HG03064 (cell line): Measurements from ENCODE around the gene RGMA.
"Not testable (repeated sequence)": the region's sequence is repeated elsewhere in the genome, so short reads cannot be mapped to it uniquely, and the experiment has no call there.

Source experiments
- ATAC-seq: cut with Tn5 transposase; IDR thresholded peaks from one replicate; pipeline ENCODE4 v1.9.1; 2021; ENCODE audit warnings: low read depth; ENCODE audit not compliant: unreplicated experiment

RGMA gene

DNA sequence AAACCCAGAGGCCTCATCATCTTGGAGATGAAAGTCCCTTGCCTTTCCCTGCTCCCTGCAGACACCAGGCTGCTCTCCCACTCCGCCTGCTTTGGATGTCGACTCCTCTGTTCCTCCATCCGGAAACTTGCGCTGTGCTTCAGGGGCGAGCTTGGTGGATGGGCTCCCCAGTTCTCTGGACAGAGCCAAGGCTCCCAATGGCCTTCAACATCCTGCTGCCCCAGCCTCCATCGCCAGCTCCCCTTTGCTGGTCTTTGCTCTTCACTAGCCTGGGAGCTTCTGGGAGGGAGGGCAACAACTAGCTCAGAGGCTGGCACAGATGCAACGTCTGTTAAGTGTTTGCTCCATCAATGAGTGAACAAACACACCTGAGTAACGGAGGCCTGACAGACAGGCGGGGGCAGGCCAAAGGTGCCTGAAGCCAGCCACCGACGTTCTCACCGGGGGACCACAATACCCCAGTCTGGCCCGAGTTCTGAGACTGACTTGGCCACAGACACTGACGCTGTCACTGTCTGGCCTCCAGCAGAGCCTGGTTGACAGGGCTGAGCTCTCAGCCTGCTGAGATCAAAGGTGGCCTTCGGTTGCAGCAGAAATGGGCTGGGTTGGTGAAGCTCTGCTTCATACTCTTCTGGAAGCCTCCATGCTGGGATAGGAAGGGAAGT lies 39.0 kb downstream of the RGMA start:
- no peak for ATAC-seq

DNA sequence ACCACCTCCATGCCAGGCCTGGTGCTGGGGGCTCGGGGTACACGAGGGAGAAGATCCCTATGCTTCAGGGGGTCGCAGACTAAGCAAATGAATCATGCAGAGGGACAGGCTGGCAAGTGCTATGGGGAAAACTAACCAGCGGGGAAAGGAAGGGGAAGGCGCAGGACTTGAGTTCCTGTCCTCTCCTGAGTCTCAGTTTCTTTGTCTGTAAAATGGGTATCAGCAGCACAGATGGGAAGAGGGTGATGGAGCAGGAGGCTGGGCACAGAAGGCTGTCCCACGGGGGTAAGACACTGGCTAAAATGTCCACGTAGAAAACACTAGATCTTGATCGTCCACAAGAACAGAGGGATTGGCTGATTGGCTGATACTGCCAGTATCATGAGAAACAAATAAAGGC lies 39.8 kb downstream of the RGMA start:
- ATAC-seq = no peak

DNA sequence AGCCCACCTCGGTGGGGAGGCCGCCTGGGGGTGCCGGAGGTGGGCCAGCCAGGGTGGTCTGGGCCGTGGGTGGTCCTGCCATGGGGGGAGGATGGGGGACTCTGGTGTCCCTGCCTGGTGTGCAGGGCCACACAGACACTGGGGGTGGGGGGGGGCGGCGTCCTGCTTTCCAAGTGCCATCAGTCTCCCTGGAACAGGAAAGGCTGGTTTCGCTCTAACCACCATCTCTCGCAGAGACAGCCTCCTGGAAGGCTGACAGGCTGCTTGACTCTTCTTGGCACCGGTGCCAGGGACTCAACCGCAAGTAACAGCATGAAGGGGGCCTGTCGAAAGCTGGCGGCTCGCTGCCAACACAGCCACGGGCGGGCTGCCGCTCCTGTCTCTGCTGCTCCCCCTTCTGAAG lies 40.3 kb downstream of the RGMA start:
- no peak for ATAC-seq

DNA sequence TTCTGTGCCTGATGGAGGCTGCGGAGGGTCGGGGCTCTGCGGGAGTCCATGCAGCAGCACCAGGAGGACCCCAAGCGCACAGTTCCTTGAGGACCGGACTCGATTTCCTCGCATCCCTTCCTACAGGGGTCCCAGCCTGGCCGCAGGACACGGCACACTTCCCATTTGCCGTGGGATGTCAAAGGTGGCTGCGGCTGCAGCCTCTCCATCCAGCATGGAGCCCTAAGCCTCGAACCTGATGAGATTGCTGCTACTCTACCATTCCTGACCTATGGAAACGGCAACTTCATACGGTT lies 40.6 kb downstream of the RGMA start:
- no peak for ATAC-seq

DNA sequence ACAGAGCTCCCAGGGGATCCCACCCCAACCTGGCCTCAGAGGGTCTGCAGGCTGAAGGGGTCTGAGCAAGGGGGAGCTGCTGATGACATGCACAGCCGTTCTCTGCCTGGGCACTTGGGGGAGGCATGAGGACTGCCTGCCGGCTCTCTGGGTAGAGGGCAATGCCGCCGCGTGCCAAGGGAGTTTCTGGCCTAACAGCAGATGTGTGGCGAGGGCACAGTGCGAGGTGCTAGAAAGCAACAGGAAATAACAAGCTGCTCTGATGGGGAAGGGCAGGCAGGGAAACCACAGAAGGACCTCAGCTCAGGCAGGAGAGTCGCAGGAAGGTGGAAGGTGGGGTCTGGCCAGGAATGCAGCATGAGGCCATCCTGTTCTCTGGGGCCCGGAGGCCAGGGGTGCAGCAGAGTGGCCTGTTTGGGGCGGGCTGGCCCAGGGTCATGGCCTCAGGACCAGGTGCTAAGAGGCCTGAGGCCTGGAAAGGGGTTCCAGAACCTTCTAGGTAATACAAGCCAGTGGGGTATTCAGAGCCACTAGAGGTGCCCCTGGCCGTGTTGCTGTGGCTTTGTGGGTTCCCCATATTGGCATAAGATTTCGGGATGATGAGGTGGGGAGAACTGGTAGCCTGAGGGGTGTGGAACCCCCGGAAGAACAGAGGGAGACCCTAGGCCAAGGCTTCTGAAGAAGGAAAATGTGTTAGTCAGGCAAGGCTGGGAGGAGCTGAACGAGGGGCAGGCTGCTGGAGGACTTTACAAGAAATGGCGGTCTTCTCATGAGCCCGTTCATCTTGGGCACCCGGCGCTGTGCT lies 41.2 kb downstream of the RGMA start:
- ATAC-seq = no peak

DNA sequence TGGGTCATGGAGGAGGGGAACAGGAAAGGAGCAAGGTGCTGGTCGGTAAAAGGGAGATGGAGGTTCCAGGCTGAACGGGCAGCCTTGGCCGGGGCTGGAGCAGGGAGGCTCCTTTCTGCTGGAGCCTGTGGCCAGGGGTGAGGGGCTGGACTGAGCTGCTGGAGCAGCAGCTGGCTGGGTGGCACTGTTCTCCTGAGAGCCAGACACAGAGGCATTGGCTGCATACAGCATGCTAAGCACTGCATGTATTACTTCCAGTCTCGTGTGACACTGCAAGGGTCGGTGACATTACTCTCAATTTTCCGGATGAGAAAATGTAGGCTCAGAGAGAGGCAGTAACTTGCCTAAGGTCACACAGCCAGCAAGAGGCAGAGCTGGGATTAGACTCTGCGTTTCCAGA lies 42.3 kb downstream of the RGMA start:
- ATAC-seq = no peak

DNA sequence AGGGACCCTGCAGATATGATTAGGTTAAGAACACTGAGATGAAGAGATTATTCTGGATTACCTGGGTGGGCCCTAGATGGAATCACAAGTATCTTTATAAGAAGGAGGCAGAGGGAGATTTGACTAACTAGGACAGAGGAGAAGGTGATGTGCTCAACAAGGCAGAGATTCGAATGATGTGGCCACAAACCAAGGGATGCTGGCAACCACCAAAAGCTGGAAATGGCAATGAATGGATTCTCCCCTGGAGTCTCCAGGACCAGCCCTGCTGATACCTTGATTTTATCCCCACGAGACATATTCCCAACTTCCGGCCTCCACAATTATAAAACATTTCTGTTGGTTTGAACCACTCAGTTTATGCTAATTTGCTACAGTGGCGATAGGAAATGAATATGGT lies 42.9 kb downstream of the RGMA start:
- ATAC-seq = no peak

DNA sequence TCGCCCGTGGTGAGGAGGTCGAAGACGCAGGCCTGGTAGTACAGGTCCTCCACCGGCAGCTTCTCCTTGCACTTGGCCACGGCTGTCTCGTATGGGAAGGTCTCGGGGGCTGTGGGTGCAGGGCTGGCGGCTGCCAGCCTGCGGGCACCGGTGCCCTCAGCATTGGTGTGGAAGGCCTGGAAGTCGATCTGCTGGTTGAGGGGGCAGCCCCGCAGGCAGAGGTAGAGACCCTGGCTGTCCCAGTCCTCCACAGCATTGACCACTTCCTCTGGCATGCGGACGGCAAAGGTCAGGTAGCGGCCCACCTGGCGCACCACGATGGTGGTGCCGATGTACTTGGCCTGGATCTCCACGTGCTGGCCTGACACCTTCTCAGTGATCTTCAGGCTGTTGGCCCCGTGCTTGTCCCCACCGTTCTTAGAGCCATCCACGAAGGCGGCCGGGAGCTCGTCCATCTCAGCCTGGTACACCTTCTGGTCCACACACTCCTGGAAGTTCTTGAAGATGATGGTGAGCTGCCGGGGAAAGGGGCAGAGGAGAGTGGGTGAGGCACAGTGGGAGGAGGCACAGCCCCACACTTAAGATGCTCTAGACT lies 43.7 kb downstream of the RGMA start:
- no peak for ATAC-seq

DNA sequence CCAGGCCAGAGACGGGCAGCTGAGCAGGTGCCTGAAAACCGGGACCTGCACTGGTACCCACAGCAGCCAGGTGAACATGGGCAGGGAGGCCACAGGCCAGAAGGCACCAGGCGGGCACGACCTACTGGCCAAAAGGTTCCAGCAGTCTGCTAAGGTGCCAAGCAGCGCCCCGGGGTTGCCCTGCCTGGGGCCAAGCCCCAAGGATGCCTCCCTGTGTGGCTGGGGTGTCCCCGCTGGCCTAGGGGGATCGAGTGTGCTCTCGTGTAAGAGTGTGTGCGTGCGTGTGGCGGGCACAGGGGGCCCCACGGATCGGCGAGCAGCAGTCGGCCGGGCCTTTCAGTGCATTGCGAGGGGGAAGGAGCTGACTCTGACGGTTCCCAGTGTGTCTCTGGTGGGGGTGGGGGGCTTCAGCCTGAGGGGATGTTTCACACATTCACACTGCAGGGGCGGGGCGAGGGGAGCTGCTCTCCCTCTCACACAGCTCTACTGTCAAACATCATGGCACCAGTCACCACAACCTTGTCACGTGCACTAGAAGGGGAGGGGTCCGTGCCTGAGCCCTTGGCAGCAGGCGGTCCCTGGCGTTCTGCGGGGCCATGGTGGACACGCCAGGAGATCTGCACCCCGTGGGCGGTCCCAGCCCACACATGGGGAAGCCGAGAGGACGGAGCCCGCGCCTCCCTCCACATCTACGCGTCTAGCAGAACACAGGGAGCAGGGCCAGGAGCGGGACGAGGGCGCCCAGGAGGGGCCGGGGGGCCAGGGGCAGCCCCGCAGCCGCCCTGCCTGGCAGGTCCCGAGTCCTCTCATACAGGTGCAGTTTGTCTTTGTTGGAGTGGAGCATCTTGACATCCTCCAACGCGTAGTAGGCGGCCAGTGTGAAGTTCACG lies 44.5 kb downstream of the RGMA start:
- no peak for ATAC-seq

DNA sequence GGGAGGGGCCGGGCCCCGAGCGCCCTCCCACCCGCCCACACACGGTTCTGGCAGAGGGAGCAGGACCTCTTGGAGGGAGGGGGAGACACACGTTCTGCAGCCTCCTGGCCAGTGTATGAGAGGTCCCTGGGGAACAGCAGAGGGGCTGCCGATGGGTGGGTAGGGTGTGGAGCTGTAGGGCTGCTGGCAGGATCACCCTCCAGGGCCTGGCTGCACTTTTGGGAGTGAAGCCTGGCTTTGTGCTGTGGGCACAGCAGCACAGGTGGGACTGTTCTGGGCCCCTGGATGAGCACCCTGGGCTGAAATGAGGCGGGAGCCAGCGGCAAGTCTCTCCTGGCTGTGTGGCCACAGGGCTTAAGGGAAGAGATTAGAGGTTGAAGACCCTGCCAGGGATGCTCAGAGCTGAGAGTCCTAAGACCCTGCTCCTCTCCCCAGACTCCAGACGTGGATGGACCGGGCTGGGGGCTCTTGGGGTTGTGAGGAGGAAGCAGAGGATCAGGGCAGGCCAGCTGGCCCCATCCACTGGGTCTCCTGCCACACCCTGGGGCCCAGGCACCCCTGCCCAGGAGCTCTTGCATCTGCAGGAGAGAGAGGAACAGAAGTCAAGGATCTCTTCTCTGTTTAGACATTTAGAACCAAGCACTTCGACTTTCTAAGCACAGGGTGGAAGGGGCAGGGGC lies 45.2 kb downstream of the RGMA start:
- ATAC-seq = no peak

DNA sequence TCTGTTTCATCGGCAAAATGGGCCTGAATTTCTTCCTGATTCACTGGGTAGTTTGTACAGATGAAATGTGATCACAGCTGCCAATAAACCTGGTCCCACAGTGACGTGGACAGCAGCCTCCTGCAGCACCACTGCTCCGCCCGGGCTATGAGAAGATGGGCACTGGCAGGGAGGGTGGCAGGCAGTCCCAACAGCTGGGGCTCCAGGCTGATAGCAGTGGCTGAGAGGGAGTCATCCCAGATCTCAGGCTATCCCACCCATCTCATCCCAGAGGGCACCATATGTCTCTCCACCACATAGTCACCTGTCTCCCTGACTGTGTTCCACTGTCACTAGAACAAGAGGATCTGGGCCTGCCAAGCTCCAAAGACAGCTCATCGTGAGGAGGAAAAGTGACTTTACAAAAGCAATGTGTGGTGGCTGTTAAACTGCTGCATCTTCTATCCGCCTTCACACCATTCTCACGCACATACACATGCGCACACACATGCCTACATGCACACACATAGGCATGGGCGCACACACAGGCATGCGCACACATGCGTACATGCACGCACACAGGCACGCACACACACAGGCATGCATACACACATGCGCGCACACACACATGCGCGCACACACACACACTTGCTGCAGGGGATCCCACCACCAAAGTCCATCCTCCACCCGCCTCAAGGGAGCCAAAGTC lies 46.2 kb downstream of the RGMA start:
- ATAC-seq = no peak

DNA sequence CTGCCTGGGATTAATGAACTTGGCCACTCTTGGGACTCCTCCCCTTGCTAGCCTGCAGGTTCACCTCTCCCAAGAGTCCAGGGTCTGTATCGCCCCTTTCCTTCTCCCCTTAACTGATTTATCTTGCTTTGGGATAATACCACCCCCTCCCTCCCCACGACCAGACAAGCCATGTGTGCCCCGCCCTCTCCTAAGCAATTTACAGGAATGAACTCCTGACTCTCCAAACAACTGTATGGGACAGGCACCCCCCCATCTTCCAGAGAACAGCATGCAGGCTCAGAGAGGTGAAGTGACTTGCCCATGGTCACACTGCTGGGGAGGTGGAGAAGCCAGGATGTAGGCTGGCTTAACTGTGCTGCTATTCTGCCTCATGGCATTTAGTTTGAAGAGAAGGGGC lies 46.8 kb downstream of the RGMA start:
- ATAC-seq = no peak

DNA sequence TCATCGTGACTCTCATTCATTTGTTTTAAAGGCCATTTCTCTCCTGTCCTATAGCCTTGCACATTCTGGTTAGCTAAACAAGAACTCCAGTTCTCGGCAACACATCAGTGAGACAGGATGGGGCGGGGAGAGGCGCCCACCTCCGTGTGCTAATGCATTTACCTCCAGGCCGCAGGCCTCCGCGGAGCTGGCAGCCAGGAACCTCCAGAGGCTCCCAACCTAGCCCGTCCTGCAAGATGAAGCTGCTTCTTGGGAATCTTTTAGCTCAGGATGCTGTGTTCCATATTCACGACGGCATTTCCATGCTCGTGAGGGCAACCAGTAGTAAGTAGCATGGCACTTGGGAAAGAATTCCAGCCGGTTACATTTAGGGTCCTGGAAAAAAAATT lies 47.9 kb downstream of the RGMA start:
- no peak for ATAC-seq

DNA sequence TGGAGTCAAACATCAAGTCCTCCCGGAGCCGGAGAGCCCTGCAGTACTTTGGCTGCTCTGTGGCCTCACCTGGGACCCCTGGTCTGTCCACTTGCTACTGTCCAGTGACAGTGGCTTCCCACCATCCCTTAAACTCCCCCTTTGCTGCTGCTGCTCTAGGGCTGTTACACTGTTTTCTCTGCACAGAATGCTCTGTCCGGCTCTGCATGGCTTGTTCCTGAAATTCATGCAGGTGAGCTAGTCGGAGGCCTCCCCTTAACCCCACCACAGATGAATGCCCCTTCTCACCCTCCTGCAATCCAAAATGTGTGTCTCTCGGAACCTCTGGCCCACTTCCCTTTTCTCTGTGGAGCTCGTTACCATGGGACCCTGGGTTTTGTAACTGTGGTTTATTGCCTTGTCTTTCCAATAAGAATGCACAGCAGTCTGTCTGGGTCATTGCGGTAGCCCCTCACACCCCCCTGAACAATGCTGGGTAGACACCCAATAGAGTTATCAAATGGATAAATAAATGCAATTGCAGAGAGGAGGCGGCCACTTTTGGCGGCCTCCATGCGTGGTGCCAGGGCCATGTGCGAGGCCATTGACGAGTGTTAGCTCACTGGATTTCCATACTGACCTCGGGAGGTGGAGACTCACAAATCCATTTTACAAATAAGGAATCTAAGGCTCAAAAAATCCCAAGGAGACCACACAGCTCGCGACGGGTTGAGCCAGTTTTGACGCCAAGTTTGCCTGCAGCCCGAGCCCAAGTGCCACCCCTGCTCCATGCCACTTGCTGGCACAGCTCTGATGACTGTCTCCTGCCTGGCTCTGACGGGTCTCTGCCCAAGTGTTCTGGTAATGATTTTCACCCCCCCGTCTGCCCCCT lies 48.5 kb downstream of the RGMA start:
- ATAC-seq = no peak

DNA sequence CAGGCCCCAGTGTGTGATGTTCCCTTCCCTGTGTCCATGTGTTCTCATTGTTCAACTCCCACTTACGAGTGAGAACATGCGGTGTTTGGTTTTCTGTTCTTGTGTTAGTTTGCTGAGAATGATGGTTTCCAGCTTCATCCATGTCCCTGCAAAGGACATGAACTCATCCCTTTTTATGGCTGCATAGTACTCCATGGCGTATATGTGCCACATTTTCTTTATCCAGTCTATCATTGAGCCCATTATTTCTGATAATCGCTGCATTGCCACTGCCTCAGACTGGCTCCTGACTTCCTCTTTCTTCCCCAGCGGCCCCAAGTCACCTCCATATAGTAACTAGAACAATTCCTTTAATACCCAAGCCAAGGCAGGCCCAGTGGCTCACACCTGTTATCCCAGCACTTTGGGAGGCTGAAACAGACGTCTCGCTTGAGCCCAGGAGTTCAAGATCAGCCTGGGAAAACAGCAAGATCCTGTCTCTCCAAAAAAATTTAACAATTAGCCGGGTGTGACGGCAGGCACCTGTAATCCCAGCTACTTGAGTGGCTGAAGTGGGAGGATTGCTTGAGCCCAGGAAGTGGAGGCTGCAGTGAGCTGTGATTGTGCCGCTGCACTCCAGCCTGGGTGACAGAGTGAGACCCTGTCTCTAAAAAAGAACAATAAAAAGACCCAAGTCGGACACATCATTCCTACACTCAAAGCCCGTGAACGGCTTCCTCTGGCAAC lies 49.3 kb downstream of the RGMA start:
- not testable (repeated sequence) for ATAC-seq

DNA sequence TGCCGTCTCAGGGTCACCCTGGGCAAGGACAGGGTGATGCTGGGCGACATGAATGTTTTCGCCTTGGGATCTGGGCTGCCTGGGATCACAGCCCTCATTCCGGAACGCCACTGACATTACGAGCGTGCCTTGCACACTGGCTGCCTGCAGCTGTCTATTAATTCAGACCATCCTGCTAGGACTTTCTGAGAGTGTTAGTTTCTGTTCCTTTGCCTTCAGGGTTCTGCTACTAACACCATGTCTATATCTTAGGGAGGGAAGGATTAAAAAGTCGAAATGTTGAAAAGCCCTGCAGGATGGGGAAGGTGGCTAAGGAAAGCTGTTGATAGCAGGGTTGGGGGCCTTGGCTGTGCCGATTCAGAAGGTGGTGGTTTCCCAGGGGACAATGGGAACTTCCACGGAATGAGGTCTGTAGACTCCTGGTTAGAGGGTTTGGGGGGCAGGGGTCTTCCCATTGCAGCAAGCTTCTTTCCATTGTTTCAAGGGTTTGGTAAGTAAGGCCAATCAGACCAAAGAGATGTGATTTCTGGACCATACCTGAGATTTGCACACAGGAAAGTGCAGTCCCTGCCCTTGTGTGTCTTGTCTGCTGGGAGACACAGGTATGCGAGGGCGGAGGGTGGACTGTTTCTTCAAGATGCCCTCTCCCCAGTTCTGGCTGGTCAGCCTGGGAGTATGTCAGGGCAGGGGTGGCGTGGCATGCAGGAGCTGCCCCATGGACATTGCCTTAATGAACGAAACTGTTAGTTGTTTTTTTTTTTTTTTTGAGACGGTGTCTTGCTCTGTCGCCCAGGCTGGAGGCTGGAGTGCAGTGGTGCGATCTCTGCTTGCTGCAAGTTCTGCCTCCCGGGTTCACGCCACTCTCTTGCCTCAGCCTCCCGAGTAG lies 50.9 kb downstream of the RGMA start:
- no peak for ATAC-seq
